Kasumi-1 (cell line): ENCODE measurements around the gene ZC3H7B.

Source experiments
- DNase-seq, 2 experiments: peaks; one replicate each; lab custom pipeline; 2025; lab: John Stamatoyannopoulos, UW

Gene ZC3H7B

GRCh38 chr22:41354979-41355378 is 53.7 kb downstream of the ZC3H7B start:
- no peak for DNase-seq

DNA sequence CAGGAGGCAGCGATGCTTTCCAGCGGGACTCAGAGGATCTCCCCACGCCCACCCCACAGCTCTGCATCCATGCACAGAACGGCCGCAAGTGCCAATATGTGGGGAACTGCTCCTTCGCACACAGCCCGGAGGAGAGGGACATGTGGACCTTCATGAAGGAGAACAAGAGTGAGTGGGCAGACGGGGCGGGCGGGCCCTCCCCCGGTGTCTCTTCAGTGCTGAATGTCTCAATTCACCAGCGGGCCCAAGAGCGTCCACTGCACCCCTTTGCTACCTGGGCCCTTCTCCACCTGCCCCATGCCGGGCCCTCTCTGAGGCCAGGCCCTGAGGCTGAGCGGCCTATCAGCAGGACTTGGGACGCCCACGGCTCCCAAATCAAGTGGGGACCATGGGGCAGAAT is 54.6 kb downstream of the ZC3H7B start:
- DNase-seq: no peak

GRCh38 chr22:41356430-41357028 is 55.2 kb downstream of the ZC3H7B start:
- DNase-seq: no peak

- DNase-seq: no peak
Observed at GRCh38 chr22:41357191-41357590, 55.9 kb downstream of the ZC3H7B start.

GRCh38 chr22:41358927-41359326 is 57.6 kb downstream of the ZC3H7B start:
- no peak for DNase-seq

DNA sequence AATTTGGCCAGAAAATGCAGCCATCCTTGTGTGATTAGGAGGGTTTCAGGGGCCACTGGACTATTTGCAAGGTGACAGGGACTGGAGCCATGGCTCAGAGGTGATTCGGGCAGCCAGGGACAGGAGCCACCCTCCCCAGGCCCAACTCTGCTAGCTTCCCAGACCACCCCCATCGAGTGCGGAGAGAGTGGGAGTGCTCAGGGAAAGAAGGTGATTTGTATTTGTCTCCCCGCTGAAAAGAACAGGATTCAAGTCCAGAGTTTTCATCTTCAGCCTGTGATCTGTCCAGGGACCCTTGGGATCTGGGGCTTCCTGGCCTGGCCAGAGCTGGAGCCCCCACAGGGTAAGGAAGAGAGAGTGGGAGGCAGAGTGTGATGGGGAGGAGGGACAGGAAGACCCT is 58.1 kb downstream of the ZC3H7B start:
- DNase-seq: no peak

DNA sequence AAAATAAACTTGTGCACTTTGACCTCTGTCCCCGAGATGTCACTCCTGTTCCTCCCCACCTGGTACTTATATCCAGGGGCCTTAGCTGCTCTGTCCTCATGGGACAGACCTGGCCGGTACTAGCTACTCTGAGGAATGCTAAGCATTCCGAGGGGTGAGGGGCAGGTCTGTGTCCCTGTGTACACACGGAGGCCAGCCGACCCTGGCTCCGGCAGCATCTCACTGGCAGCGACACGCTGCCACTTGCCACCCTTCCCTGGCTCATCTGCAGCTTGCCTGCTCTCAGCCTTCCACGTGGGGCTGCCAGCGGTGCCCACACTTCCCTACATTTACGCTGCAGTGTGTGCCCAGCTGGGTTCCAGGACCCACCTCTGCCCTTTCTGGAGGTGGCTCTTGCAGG is 58.8 kb downstream of the ZC3H7B start:
- no peak for DNase-seq

- no peak for DNase-seq
Observed at GRCh38 chr22:41361716-41362310, 60.5 kb downstream of the ZC3H7B start.

GRCh38 chr22:41362615-41363014 is 61.3 kb downstream of the ZC3H7B start:
- DNase-seq: no peak

- no peak for DNase-seq
Observed at GRCh38 chr22:41364233-41364632, 62.9 kb downstream of the ZC3H7B start.

- DNase-seq: no peak
Observed at GRCh38 chr22:41364955-41365354, 63.6 kb downstream of the ZC3H7B start.

DNA sequence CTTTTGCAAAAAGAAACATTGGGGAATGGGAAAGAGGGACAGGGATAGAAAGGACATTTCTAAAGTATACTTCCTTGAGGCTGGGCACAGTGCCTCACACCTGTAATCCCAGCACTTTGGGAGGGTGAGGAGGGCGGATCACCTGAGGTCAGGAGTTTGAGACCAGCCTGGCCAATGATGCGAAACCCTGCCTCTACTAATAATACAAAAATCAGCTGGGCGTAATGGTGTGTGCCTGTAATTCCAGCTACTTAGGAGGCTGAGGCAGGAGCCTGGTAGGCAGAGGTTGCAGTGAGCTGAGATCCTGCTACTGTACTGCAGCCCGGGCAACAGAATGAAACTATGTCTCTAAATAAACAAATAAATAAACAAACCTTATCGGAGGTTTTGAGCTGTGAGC is 64.1 kb downstream of the ZC3H7B start:
- DNase-seq: no peak

DNA sequence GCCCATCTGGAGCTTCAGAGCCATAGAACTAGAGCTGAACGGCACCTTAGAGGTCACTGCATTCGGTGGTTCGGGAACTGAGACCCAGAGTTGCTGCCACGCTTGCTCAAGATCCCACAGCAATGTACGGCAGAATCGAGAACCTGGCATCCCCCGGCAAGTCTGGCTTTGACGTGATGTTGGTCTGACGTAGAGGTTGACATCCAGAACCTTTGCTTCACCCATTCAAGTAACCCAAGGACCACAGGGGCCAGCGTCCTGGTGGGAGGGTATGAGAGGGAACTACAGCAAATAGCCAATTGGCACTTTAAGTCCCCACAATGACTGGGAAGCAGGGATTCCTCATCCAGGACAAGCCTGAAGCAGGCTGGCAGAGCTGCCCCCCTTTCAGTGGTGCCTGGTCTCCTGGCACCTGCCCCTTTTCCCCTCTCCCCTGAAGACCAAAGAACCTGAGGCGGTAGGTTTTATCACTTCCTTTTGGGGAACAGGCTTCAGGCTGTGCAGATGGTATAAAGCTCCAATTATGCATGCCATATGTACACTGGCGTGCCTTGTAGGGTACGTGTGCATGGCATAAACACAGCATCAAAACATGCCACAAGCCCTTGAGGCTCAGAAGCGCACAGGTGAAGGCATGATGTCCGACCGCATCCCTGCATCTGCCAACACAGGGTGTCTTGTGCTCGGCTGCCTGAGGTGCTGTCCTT is 65.2 kb downstream of the ZC3H7B start:
- DNase-seq: no peak

- peak; percentile 74 to 84 for DNase-seq
Observed at GRCh38 chr22:41367039-41367679, 65.8 kb downstream of the ZC3H7B start.

DNA sequence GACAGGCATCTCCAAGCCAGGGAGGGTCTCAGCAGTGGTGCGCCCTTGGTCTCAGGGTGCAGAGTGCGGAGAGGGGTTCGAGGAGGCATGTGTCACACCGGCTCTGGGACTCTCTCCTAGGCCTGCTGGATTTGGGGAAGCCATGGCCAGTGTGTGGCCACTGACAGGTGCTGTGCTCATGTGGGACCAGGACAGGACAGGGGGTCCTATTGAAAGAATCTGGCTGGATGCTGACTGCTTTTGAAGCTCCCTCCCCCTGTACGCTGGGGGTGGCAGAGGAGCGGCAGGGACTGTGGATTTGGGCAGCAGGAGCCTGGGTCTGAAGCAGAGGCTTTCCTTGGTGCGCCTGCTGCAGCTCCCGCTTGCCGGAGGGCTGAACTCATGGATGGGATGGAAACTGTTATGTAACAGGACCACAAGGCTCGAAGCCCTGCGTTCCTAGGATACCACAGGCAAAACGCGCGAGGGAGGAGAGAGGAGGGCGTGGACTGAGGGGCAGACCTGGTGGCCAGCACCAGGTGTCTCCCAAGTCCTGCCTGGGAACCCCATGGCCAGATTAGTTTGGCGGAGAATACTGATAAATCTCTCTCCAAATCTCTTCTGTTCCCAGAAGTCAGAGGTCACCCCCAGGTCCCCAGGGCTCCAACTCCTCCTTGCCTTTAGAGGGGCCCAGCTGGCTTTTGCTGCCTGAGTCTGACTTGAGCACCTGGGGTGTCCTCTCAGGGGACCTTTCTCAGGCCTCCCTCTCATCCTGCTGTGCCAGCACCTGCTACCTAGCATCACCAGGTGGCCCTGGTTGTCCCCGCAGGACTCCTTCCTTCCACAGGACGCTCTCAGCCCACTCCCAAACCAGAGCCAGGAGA is 66.6 kb downstream of the ZC3H7B start:
- no peak for DNase-seq

DNA sequence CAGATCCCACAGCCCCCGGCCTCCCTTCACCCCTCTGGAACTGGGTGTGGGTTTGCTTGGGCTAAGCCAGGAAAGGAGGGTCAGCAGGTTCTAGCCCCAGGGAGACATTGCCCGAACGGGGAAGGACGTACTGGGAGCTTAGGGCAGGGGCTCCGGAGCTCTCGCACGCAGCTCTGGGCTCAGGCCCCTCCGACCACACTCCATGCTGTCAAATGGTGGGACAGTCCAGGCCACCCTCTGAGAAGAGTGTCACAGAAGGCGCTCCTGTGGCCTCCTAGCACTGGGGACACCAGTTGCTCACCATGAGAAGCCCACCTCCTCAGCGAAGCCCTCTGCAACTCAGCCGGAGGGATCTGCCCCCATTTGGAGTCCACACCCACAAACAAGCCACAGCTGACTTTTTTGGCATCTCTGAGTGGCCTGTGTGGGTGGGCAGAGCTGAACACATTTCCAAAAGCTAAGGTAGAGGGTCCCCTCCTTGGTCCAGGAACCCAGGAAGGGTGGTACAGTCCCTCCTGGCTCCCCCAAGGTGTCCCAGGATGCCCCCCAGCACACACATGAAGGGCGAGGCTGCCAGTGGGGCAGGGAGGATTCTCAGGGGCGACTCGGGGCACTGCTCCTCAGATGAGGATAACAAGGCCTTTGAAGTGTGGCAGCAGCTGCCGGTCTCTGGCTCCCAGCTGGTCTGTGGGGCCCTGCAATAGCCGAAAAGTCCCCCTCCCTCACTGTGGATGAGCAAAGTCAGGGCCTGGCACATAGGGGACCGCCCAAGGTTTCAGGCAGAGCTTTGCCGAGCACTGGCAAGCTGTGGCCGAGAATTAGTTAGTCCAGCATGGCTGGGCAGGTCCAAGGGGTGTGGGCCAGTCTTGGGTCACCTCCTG is 67.5 kb downstream of the ZC3H7B start:
- no peak for DNase-seq

DNA sequence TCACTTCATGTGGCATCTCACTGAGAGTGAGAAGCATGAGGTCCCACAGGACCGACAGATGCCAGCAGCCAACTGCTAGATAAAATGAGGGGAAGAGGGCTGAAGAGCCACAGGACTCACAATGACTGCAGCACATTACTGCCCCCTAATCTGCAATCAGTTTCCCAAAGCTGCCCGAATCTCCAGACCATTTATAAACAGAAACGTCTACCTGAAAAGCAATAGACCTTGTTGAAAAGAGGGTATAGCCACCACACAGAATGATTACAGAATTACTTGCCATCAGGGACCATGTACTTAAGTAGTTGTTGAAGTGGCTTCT is 68.1 kb downstream of the ZC3H7B start:
- DNase-seq: no peak

DNA sequence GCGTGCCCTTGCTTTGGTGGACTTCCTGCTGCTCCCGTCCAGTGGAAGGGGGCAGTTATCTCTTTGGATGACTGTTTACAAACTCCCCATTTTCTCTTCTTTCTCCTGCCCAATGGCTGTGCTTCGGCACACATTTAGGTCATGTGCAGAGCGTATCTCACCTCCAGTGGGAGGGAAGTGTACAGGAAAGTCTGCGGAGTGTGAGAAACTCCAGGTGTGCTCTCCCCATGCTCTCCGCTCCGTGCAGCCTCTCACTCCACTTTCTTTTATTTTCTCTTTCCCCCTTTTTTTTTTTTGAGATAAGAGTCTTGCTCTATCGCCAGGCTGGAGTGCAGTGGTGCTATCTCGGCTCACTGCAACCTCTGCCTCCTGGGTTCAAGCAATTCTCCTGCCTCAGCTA is 68.5 kb downstream of the ZC3H7B start:
- DNase-seq: no peak

DNA sequence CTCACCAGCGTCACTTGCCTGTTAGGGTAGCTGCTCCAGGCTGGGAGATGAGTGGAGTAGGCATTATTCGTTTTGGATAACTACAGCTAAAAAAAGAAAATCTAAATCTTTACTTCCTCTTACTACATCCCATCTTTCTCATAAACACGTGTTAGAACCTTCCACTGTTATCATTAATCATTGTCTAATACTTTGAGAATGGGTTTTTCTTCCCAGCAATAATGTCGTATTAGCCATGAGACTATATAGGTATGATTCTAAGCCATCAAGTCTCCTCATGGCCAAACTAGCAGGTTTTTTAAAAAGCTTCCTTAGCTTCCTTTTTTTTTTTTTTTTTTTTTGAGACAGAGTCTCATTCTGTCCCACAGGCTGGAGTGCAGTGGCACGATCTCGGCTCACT is 76.5 kb downstream of the ZC3H7B start:
- no peak for DNase-seq

GRCh38 chr22:41380993-41381328 is 79.6 kb downstream of the ZC3H7B start:
- DNase-seq: peak in 1 of 2 experiments; percentile 45

DNA sequence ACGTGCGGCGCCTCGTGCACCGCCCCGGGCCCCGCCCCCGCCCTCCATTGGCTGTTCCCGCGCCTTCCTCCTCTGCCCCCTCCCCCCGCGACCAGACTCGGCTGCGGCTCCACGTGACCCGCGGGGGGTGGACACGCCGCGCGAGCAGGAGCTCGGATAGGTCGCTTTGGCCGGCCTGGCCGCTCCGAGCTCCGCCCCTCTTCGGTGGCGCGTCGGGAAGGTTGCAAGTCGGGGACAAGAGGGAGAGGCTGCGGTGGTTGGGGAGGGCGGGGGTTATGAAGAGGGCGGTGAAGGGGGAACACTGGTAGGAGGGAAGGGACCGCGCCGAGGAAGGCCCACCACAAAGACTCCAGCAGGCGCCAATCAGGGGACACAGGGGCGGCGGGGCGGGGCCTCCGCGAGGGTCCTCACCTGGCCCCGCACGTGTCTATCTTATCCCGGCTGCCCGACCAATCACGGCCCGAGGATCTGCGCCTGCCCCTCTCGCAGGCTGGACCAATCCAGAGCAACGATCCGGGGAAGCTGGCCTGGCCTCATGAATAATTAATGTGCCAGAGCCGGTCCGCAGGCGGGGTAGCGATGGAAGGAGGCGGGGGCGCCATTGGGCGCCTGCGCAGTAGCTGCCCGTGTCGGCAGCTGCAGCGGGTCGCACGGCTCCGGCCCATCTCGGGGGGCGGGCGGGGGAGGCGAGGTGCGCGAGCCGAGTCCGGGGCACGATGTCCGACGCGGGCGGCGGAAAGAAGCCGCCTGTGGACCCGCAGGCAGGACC is 80.2 kb downstream of the ZC3H7B start, which contains the start of gene TEF:
TSS of gene TEF (plus strand) at position 614 of the 769 bp plus-strand sequence. CDS start at position 717, 103 bp downstream.
- peak; percentile 97 to 98 for DNase-seq
